ENCODE results near the gene SLC40A1. TPM values are rescaled to one million over a fixed set of nuclear protein-coding genes. Genes with fewer than 3 reads are reported as not detected.

Gene SLC40A1, protein sequence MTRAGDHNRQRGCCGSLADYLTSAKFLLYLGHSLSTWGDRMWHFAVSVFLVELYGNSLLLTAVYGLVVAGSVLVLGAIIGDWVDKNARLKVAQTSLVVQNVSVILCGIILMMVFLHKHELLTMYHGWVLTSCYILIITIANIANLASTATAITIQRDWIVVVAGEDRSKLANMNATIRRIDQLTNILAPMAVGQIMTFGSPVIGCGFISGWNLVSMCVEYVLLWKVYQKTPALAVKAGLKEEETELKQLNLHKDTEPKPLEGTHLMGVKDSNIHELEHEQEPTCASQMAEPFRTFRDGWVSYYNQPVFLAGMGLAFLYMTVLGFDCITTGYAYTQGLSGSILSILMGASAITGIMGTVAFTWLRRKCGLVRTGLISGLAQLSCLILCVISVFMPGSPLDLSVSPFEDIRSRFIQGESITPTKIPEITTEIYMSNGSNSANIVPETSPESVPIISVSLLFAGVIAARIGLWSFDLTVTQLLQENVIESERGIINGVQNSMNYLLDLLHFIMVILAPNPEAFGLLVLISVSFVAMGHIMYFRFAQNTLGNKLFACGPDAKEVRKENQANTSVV
- total RNA-seq = 100 to 1,000 TPM in 1 of 2 donors, 10 to 100 TPM in 1; 76.5 to 118 TPM

DNA sequence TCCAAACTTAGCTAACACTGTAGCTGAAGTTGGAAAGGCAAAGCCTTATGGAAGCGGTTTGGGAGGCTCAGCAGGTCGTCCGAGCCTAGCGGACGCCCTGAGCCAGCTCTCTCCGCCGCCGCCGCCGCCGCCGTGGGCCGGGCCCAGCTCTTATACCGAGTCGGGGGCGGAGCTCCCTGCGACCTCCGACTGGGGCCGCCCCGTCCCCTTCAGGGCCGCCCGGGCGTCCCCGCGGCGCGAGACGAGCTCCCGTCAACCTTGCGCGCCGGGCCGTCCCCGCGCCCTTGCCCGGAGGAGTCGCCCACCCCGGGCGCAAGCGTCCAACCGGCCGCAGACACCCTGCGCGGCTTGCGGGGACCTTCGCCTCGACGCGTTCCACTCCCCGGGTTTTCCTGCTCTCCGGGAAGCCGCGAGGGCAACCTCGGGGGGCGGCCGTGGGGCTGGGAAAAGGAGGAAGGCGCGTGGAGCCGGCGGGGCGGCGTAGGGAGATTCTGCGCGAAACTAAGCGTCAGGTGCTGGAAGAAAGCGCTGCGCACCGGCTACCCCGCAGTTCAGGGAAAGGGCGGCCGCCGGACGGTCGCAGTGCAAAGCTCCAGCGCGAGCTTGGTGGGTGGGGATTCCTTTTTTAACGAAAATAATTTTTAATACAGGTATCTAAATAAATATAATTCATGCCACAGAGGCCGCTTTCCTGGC, at the start of gene SLC40A1:
Gene SLC40A1, minus strand, starts transcription at position 129 of the 696 bp plus-strand sequence. CDS start 326 bp downstream, outside the sequence.
- no peaks in the 10 kb centered on the region for H3K9me3 ChIP-seq
- peak within 1 kb of the TSS; percentile 94 for H3K4me3 ChIP-seq
- TF ChIP-seq, protein P1, sequence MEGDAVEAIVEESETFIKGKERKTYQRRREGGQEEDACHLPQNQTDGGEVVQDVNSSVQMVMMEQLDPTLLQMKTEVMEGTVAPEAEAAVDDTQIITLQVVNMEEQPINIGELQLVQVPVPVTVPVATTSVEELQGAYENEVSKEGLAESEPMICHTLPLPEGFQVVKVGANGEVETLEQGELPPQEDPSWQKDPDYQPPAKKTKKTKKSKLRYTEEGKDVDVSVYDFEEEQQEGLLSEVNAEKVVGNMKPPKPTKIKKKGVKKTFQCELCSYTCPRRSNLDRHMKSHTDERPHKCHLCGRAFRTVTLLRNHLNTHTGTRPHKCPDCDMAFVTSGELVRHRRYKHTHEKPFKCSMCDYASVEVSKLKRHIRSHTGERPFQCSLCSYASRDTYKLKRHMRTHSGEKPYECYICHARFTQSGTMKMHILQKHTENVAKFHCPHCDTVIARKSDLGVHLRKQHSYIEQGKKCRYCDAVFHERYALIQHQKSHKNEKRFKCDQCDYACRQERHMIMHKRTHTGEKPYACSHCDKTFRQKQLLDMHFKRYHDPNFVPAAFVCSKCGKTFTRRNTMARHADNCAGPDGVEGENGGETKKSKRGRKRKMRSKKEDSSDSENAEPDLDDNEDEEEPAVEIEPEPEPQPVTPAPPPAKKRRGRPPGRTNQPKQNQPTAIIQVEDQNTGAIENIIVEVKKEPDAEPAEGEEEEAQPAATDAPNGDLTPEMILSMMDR (IDR thresholded peaks at IDR 0.05) = no peak
- peak; percentile 38 for DNase-seq (ENCODE audit: low spot score)
- H3K27ac ChIP-seq = peak within 1 kb of the TSS; percentile 90 to 92
- no peaks in the 10 kb centered on the region for H3K27me3 ChIP-seq (replicated peaks; ENCODE audit: insufficient read depth)
- peak; percentile 73 for ATAC-seq (ENCODE audit: insufficient number of reproducible peaks, low FRiP score, low read depth)
- H3K4me1 ChIP-seq (ENCODE audit: control insufficient read depth in 1 of 2, low read depth in 2 of 2) = peaks cover 0 to 57% of the 10 kb centered on the region in 2 donors
- H3K36me3 ChIP-seq = no peaks in the 10 kb centered on the region

DNA sequence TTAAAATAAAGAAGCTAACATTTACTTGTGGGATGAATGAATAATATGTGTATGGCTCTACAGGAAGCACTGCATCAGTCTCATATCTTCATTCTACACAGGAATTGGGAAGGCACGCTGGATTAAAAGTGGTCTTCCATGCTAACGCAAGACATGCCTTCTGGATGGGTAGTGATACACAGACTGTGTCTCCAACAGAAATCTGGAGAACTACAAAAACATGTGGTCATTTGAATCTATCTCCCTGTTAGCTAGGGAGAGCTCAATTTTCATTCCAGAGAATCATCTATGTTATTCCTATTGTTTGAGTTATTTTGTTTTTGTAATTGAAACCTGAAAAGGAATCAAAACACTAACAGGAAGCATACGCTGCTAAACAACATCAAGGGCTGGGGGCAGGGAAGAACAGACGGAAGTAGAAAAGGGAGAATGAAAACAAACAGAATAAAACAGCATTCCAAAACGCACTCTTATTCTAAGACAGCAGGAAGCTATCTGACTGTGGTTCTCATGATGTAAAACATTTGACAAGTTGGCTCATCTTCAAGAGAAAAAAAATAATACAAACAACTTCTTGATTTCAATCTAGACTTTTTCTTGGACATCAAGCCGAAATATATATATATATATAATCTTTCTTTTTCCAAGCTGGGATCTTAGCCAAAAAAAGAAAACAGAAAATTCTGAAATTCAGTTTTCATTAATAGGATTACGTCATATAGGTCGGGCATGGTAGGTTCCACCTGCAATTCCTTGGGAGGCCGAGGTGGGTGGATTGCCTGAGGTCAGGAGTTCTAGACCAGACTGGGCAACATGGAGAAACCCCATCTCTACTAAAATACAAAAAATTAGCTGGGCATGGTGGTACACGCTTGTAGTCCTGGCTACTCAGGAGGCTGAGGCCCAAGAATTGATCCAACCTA, 49.2 kb upstream of the SLC40A1 start:
- Histone ChIP-seq H3K27me3 (replicated peaks; ENCODE audit: insufficient read depth) (no peaks in the 10 kb centered on the region), H3K27ac (no peak overlapping the region), H3K4me3 (no peak overlapping the region), H3K9me3 (no peaks in the 10 kb centered on the region), H3K4me1 (ENCODE audit: control insufficient read depth in 1 of 2, low read depth in 2 of 2) (no peaks in the 10 kb centered on the region), H3K36me3 (no peaks in the 10 kb centered on the region)
- DNase-seq (ENCODE audit: low spot score) = no peak
- ATAC-seq (ENCODE audit: insufficient number of reproducible peaks, low FRiP score, low read depth) = no peak
- TF ChIP-seq, protein P1 (IDR thresholded peaks at IDR 0.05) = no peak

DNA sequence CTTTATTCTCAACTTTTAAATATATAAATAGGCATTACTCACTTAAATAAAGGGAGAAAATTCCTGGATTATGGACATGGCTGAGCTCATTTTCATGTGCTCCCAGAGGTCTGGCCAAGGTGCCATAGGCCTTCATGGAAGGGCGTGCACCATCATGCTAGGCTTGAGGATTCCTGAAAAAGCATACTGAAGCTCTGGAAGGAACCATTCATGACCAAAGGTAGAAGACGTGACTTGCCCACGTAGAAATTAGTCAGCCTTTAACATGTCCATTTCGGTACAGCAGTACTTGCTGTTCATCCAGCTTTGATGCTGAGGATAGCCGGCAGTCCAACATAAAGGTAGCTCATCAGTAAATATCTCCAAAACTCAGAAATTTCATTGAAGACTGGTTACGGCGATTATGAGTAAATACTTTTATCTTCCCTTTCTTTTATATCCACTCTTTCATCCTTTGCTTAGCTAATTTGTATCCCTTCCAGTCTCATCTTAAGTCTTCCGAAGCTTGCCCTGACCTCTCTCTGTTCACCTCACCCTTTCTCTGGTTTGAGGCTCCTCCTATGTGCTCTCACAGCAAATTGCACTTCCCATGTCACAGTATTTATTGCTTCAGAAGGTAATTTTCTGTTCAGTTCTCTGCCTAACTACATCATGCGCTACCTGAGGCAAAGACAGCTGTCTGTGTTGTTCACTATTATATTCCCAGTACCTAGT, 48.4 kb upstream of the SLC40A1 start:
- Histone ChIP-seq H3K27ac (no peak overlapping the region), H3K9me3 (no peaks in the 10 kb centered on the region), H3K36me3 (no peaks in the 10 kb centered on the region), H3K27me3 (replicated peaks; ENCODE audit: insufficient read depth) (no peaks in the 10 kb centered on the region), H3K4me1 (ENCODE audit: control insufficient read depth in 1 of 2, low read depth in 2 of 2) (no peaks in the 10 kb centered on the region), H3K4me3 (no peak overlapping the region)
- TF ChIP-seq, protein P1 (IDR thresholded peaks at IDR 0.05) = no peak
- DNase-seq (ENCODE audit: low spot score) (no peak), ATAC-seq (ENCODE audit: insufficient number of reproducible peaks, low FRiP score, low read depth) (no peak)

DNA sequence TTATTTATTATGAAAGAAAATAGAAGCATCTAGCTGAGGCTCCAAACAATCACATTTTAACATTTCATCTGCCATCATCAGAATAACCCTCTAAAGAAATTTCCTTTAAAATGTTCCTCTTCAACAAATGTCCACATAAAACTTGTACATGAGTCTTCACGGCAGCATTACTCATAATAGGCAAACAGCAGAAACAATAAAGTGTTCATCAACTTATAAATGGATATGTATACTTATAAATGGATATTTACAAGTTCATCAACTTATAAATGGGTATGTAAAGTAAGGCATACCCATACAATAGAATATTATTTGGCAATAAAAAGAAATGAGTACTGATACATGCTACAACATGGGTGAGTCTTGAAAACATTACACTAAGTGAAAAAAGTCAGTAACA, 47.2 kb upstream of the SLC40A1 start:
- no peaks in the 10 kb centered on the region for H3K9me3 ChIP-seq
- no peak overlapping the region for H3K4me3 ChIP-seq
- H3K4me1 ChIP-seq (ENCODE audit: control insufficient read depth in 1 of 2, low read depth in 2 of 2) = no peaks in the 10 kb centered on the region
- no peaks in the 10 kb centered on the region for H3K27me3 ChIP-seq (replicated peaks; ENCODE audit: insufficient read depth)
- H3K36me3 ChIP-seq = no peaks in the 10 kb centered on the region
- H3K27ac ChIP-seq = no peak overlapping the region
- DNase-seq (ENCODE audit: low spot score) (no peak), ATAC-seq (ENCODE audit: insufficient number of reproducible peaks, low FRiP score, low read depth) (no peak)
- TF ChIP-seq, protein P1 (IDR thresholded peaks at IDR 0.05) = no peak
